ENCODE measurements around the gene SCCPDH.
"Not testable (repeated sequence)": the region's sequence is repeated elsewhere in the genome, so short reads cannot be mapped to it uniquely, and the experiment has no call there.

SCCPDH gene

GRCh38 chr1:246801241-246802020 is 77.2 kb downstream of the SCCPDH start:
- DNase-seq, result no peak

GRCh38 chr1:246803373-246803772 is 79.2 kb downstream of the SCCPDH start:
- DNase-seq, result no peak

GRCh38 chr1:246803883-246804282 is 79.7 kb downstream of the SCCPDH start:
- DNase-seq, result no peak

- DNase-seq, result no peak
Measured at GRCh38 chr1:246805135-246805716, 81.0 kb downstream of the SCCPDH start.

GRCh38 chr1:246809473-246809872 is 85.3 kb downstream of the SCCPDH start:
- no peak for DNase-seq

- no peak for DNase-seq
Measured at GRCh38 chr1:246811985-246812384, 87.8 kb downstream of the SCCPDH start.

GRCh38 chr1:246813325-246813724 is 89.1 kb downstream of the SCCPDH start:
- DNase-seq, result not testable (repeated sequence)

- DNase-seq, result no peak
Measured at GRCh38 chr1:246814890-246815289, 90.7 kb downstream of the SCCPDH start.

GRCh38 chr1:246815693-246816270 is 91.6 kb downstream of the SCCPDH start:
- DNase-seq, result no peak
